ENCODE data around the gene PLEKHA5. TPM values are rescaled to one million over a fixed set of nuclear protein-coding genes. Genes with fewer than 3 reads are reported as not detected.

PLEKHA5 gene
- total RNA-seq, 1 experiment from 2014 or later, result 14.0 TPM

GRCh38 chr12:19285793-19286448, 156.4 kb downstream of the PLEKHA5 start:
- H3K9me3 ChIP-seq (ENCODE audit: low read depth, low read length, poor library complexity, severe bottlenecking), result no peaks in the 10 kb centered on the region
- CTCF ChIA-PET, result no interaction called here
- H3K27me3 ChIP-seq (replicated peaks; ENCODE audit: insufficient read depth, low read depth, low read length, poor library complexity), result no peaks in the 10 kb centered on the region
- no peak overlapping the region for H3K27ac ChIP-seq (ENCODE audit: low read depth, low read length, poor library complexity, severe bottlenecking)
- H3K4me1 ChIP-seq (ENCODE audit: insufficient read depth, low read length, poor library complexity, severe bottlenecking), result no peaks in the 10 kb centered on the region
- H3K4me3 ChIP-seq (ENCODE audit: low read depth, low read length, poor library complexity, severe bottlenecking), result no peak overlapping the region
- TF ChIP-seq, protein P1, sequence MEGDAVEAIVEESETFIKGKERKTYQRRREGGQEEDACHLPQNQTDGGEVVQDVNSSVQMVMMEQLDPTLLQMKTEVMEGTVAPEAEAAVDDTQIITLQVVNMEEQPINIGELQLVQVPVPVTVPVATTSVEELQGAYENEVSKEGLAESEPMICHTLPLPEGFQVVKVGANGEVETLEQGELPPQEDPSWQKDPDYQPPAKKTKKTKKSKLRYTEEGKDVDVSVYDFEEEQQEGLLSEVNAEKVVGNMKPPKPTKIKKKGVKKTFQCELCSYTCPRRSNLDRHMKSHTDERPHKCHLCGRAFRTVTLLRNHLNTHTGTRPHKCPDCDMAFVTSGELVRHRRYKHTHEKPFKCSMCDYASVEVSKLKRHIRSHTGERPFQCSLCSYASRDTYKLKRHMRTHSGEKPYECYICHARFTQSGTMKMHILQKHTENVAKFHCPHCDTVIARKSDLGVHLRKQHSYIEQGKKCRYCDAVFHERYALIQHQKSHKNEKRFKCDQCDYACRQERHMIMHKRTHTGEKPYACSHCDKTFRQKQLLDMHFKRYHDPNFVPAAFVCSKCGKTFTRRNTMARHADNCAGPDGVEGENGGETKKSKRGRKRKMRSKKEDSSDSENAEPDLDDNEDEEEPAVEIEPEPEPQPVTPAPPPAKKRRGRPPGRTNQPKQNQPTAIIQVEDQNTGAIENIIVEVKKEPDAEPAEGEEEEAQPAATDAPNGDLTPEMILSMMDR (conservative IDR thresholded peaks at IDR 0.05; ENCODE audit: low read depth, low read length), result no peak
- TF ChIP-seq EZH2 (IDR thresholded peaks at IDR 0.05; ENCODE audit: borderline replicate concordance, low read depth, low read length, poor library complexity, severe bottlenecking), result no peak
- no peaks in the 10 kb centered on the region for H3K36me3 ChIP-seq (ENCODE audit: insufficient read depth, low read length, poor library complexity, severe bottlenecking)
- DNase-seq (ENCODE audit: low spot score), result no peak
- BruUV-seq (replicated peaks), result no TSS peak
- intact Hi-C loops (cut with micrococcal nuclease; ENCODE audit: unreplicated experiment), result loop anchor here (5.0 to 10.0 kb wide), 2 partner anchors 99 to 421 kb away; no protein-coding TSS in a partner anchor
- POLR2A ChIA-PET (ENCODE audit: low non-redundant PET), result no interaction called here

DNA sequence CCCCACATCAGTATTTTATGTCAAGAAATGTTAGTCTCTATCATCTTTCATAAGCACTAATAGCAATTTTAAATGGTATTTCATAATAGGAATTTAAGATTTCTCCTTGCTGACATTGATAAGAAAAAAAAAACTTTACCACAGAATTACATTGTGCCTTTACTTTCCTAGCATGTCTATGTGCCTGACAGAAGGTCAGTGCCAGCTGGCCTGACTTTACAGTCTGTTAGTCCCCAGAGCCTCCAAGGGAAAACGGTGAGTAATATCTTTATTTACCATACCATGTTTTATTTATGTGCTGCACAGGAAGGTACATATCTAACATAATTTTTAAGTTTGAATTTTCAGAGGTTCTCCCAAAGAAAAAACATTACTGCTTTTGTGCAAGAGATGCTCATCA, 157.8 kb downstream of the PLEKHA5 start:
- no peak overlapping the region for H3K4me3 ChIP-seq (ENCODE audit: low read depth, low read length, poor library complexity, severe bottlenecking)
- BruUV-seq (replicated peaks), result no TSS peak
- no peaks in the 10 kb centered on the region for H3K36me3 ChIP-seq (ENCODE audit: insufficient read depth, low read length, poor library complexity, severe bottlenecking)
- TF ChIP-seq, protein P1 (conservative IDR thresholded peaks at IDR 0.05; ENCODE audit: low read depth, low read length), result no peak
- no peak for TF ChIP-seq EZH2 (IDR thresholded peaks at IDR 0.05; ENCODE audit: borderline replicate concordance, low read depth, low read length, poor library complexity, severe bottlenecking)
- no peaks in the 10 kb centered on the region for H3K27me3 ChIP-seq (replicated peaks; ENCODE audit: insufficient read depth, low read depth, low read length, poor library complexity)
- CTCF ChIA-PET, result no interaction called here
- DNase-seq (ENCODE audit: low spot score), result no peak
- POLR2A ChIA-PET (ENCODE audit: low non-redundant PET), result no interaction called here
- no peaks in the 10 kb centered on the region for H3K9me3 ChIP-seq (ENCODE audit: low read depth, low read length, poor library complexity, severe bottlenecking)
- H3K4me1 ChIP-seq (ENCODE audit: insufficient read depth, low read length, poor library complexity, severe bottlenecking), result no peaks in the 10 kb centered on the region
- no peak overlapping the region for H3K27ac ChIP-seq (ENCODE audit: low read depth, low read length, poor library complexity, severe bottlenecking)
- intact Hi-C loops (cut with micrococcal nuclease; ENCODE audit: unreplicated experiment), result loop anchor here (5.0 to 10.0 kb wide), 2 partner anchors 100 to 423 kb away; no protein-coding TSS in a partner anchor

- Histone ChIP-seq H3K36me3 (ENCODE audit: insufficient read depth, low read length, poor library complexity, severe bottlenecking) (no peaks in the 10 kb centered on the region), H3K4me3 (ENCODE audit: low read depth, low read length, poor library complexity, severe bottlenecking) (no peak overlapping the region), H3K9me3 (ENCODE audit: low read depth, low read length, poor library complexity, severe bottlenecking) (no peaks in the 10 kb centered on the region), H3K4me1 (ENCODE audit: insufficient read depth, low read length, poor library complexity, severe bottlenecking) (no peaks in the 10 kb centered on the region), H3K27me3 (replicated peaks; ENCODE audit: insufficient read depth, low read depth, low read length, poor library complexity) (no peaks in the 10 kb centered on the region), H3K27ac (ENCODE audit: low read depth, low read length, poor library complexity, severe bottlenecking) (no peak overlapping the region)
- CTCF ChIA-PET, result no interaction called here
- intact Hi-C loops (cut with micrococcal nuclease; ENCODE audit: unreplicated experiment), result loop anchor here (5.0 to 10.0 kb wide), 2 partner anchors 101 to 423 kb away; no protein-coding TSS in a partner anchor
- no peak for DNase-seq (ENCODE audit: low spot score)
- POLR2A ChIA-PET (ENCODE audit: low non-redundant PET), result no interaction called here
- no TSS peak for BruUV-seq (replicated peaks)
- no peak for TF ChIP-seq EZH2 (IDR thresholded peaks at IDR 0.05; ENCODE audit: borderline replicate concordance, low read depth, low read length, poor library complexity, severe bottlenecking)
- TF ChIP-seq, protein P1 (conservative IDR thresholded peaks at IDR 0.05; ENCODE audit: low read depth, low read length), result no peak
These were observed 158.6 kb downstream of the PLEKHA5 start for GRCh38 chr12:19288161-19288560.

Measured in A673 (cell line).